ENCODE measurements around the gene GRM8.

The GRM8 gene

DNA sequence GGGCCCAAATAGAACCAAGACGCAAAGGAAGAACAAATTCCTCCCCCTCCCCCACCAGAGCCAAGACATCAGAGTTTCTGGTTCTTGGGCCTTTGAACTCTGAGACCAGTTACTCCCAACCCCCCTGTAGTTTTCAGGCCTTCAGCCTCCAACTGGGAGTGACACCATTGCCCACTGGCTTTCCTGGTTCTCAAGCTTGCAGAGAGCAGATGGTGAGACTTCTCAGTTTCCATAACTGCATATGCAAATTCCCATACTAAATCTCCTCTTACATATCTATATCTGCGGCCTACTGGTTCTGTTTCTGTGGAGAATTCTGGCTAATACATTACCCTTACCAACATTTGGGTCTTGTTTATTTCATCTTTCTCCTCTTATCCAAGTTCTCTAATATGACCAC lies 762.9 kb downstream of the GRM8 start:
- CTCF ChIA-PET = no interaction called here
- DNase-seq (ENCODE audit: extremely low spot score) = no peak
- TF ChIP-seq FOXM1 (IDR thresholded peaks at IDR 0.05; ENCODE audit: borderline replicate concordance) (no peak), NFRKB (IDR thresholded peaks at IDR 0.05) (no peak), ARNT (IDR thresholded peaks at IDR 0.05) (no peak), CTBP1 (IDR thresholded peaks at IDR 0.05; ENCODE audit: borderline replicate concordance) (no peak), L3MBTL2 (conservative IDR thresholded peaks at IDR 0.05) (no peak), ELF4 (IDR thresholded peaks at IDR 0.05) (no peak), FOXK2 (IDR thresholded peaks at IDR 0.05) (no peak), SUZ12 (IDR thresholded peaks at IDR 0.05) (no peak), LEF1 (IDR thresholded peaks at IDR 0.05; ENCODE audit: borderline replicate concordance) (no peak), BHLHE40 (IDR thresholded peaks at IDR 0.05; ENCODE audit: borderline replicate concordance) (no peak), ZNF384 (IDR thresholded peaks at IDR 0.05) (no peak), TARDBP (IDR thresholded peaks at IDR 0.05) (no peak), SP1 (IDR thresholded peaks at IDR 0.05) (no peak), HDGF (IDR thresholded peaks at IDR 0.05; ENCODE audit: borderline replicate concordance) (no peak), FOXA1 (IDR thresholded peaks at IDR 0.05) (no peak)
- TF ChIP-seq, protein P1, sequence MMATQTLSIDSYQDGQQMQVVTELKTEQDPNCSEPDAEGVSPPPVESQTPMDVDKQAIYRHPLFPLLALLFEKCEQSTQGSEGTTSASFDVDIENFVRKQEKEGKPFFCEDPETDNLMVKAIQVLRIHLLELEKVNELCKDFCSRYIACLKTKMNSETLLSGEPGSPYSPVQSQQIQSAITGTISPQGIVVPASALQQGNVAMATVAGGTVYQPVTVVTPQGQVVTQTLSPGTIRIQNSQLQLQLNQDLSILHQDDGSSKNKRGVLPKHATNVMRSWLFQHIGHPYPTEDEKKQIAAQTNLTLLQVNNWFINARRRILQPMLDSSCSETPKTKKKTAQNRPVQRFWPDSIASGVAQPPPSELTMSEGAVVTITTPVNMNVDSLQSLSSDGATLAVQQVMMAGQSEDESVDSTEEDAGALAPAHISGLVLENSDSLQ (IDR thresholded peaks at IDR 0.05) = no peak
- POLR2A ChIA-PET = no interaction called here

DNA sequence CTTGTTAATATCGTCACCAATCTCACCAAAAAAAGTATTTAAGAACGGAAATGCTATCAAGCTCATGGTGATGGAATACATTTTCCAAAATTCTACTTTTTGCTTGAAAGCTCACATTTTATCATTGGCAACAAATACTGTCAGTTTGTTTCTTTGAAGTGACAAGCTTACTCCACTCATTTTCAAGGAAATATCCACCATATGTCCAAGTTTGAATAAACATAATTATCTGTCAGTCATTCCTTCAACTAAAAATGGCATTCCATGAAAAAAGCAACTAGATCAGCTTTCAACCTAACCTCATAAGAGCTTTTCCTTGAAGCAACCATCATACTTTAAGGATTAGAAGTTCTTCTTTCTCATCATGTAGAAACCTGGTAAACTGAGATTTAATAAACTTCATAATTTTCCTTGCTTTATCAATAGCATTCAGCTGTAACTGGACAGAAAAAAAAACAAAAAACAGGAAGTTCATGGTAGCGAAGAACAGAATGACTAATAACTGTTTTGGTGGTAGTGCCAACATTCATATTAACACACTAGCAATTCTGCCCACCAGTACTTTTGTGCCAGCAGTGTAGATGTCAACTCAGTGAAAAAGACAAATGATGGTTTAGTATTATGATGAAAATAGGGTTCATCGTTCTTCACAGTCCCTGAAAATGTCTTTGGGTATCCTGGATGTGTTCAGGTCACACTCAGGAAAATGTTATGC lies 764.9 kb downstream of the GRM8 start:
- POLR2A ChIA-PET = no interaction called here
- TF ChIP-seq HDGF (IDR thresholded peaks at IDR 0.05; ENCODE audit: borderline replicate concordance) = no peak
- no peak for TF ChIP-seq BHLHE40 (IDR thresholded peaks at IDR 0.05; ENCODE audit: borderline replicate concordance)
- no peak for DNase-seq (ENCODE audit: extremely low spot score)
- CTCF ChIA-PET = no interaction called here

DNA sequence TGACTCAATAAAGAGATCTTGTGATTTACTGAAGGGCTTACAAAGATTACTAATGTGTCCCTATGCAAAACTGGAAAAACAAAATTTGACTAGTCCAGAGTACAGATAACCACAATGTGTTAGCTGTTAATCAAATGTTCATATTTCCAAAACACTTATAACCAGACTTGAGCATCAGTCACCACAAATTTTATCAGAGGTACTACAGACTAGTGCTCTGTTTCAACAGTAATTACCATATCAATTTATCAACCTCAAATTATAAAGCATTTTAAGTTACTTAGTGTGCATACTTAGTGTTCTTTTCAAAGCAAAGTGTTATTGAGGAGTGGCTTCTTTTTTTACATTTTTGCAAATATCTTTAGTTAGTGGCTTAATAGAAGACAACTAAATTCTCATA lies 765.9 kb downstream of the GRM8 start:
- TF ChIP-seq SP1 (IDR thresholded peaks at IDR 0.05) = no peak
- TF ChIP-seq CTBP1 (IDR thresholded peaks at IDR 0.05; ENCODE audit: borderline replicate concordance) = no peak
- TF ChIP-seq TARDBP (IDR thresholded peaks at IDR 0.05) = no peak
- TF ChIP-seq, protein P1 (IDR thresholded peaks at IDR 0.05) = no peak
- no peak for TF ChIP-seq SUZ12 (IDR thresholded peaks at IDR 0.05)
- TF ChIP-seq HDGF (IDR thresholded peaks at IDR 0.05; ENCODE audit: borderline replicate concordance) = no peak
- TF ChIP-seq FOXA1 (IDR thresholded peaks at IDR 0.05) = no peak
- no peak for TF ChIP-seq ELF4 (IDR thresholded peaks at IDR 0.05)
- no peak for TF ChIP-seq BHLHE40 (IDR thresholded peaks at IDR 0.05; ENCODE audit: borderline replicate concordance)
- TF ChIP-seq L3MBTL2 (conservative IDR thresholded peaks at IDR 0.05) = no peak
- TF ChIP-seq FOXK2 (IDR thresholded peaks at IDR 0.05) = no peak
- no peak for TF ChIP-seq ARNT (IDR thresholded peaks at IDR 0.05)
- TF ChIP-seq NFRKB (IDR thresholded peaks at IDR 0.05) = no peak
- no peak for TF ChIP-seq LEF1 (IDR thresholded peaks at IDR 0.05; ENCODE audit: borderline replicate concordance)
- no peak for TF ChIP-seq FOXM1 (IDR thresholded peaks at IDR 0.05; ENCODE audit: borderline replicate concordance)
- TF ChIP-seq ZNF384 (IDR thresholded peaks at IDR 0.05) = no peak

DNA sequence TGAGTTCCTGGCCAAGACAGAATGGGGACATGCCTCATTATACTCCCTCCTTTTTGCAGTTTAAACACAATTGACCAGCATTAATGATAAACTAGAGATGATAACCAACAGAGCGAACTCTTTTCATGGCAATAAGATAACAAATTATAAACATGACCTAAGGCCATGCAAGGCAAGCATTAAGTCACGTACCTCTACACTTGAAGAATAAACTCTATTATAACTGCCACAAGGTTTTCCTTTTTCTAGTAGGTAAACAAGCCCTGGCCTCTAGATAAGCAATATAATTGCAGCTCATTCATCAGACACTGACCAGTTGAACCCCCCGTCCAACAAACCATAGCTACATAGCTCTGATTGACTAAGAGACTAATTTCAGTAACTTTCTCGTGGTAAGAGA lies 767.0 kb downstream of the GRM8 start:
- ChIA-PET POLR2A (no interaction called here), CTCF (interaction anchor here (0.6 kb wide), 1 partner anchor 217 kb away, joined by 3 read pairs; no protein-coding TSS in a partner anchor)
- DNase-seq (ENCODE audit: extremely low spot score) = no peak
- no peak for TF ChIP-seq ARNT (IDR thresholded peaks at IDR 0.05)
- no peak for TF ChIP-seq SP1 (IDR thresholded peaks at IDR 0.05)

More for the DNA sequence above, 765.9 kb downstream of the GRM8 start:
- DNase-seq (ENCODE audit: extremely low spot score) = no peak
- ChIA-PET POLR2A (no interaction called here), CTCF (no interaction called here)

DNA sequence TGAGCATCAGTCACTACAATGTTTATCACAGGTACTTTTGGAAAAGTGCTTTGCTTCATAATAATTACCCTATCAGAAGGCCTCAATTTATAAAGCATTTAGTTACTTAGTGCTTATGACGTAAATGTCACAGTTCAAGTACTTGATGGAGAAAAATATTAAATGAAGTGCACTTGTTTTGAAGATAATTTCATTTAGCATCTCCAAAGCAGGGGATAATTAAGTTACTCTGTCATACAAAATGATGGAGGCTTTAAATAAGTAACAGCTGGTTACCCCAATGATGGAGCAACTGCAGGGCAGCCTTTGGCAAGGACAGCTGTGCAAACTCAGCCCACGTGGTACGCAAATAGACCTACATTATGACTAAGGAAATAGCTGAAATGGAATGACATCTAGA lies 768.8 kb downstream of the GRM8 start:
- DNase-seq (ENCODE audit: extremely low spot score) = no peak
- POLR2A ChIA-PET = no interaction called here
- TF ChIP-seq FOXK2 (IDR thresholded peaks at IDR 0.05) (no peak), ZNF384 (IDR thresholded peaks at IDR 0.05) (no peak), L3MBTL2 (conservative IDR thresholded peaks at IDR 0.05) (no peak), SUZ12 (IDR thresholded peaks at IDR 0.05) (no peak), ELF4 (IDR thresholded peaks at IDR 0.05) (no peak)
- CTCF ChIA-PET = no interaction called here

DNA sequence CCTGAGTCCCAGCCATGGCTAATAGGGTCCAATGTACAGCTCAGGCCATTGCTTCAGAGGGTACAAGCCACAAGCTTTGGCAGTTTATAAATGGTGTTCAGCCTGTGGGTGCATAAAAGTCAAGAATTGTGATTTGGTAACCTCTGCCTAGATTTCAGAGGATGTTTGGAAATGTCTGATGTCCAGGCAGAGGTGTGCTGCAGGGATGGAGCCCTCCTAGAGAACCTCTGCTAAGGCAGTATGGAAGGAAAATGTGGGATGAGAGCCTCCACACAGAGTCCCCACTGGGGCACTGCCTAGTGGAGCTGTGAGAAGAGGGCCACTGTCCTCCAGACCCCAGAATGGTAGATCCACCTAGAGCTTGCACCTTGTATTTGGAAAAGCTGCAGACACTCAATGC lies 779.9 kb downstream of the GRM8 start:
- ChIA-PET CTCF (no interaction called here), POLR2A (no interaction called here)
- no peak for DNase-seq (ENCODE audit: extremely low spot score)
- TF ChIP-seq ELF4 (IDR thresholded peaks at IDR 0.05) (no peak), FOXK2 (IDR thresholded peaks at IDR 0.05) (no peak), FOXA1 (IDR thresholded peaks at IDR 0.05) (no peak), HDGF (IDR thresholded peaks at IDR 0.05; ENCODE audit: borderline replicate concordance) (no peak), ZNF384 (IDR thresholded peaks at IDR 0.05) (no peak), L3MBTL2 (conservative IDR thresholded peaks at IDR 0.05) (no peak)
- TF ChIP-seq, protein P1 (IDR thresholded peaks at IDR 0.05) = no peak

DNA sequence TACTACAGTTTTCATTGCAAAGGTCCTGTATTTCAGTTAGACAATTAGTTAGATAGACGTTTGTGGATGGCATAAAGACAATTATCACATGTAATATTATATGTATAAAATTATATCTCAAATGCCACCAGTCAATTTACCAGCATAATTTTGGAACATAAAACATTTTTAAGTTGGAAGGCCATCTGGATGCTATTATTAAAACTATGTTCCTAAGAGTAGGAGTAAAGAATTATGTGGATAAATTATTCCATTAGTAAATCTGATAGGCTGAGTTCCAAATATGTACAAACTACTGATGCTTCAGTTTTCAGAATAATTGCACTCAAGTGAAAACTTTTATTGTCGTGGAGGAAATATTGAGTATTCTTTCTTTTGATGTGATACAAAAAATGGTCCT lies 790.3 kb downstream of the GRM8 start:
- ChIA-PET POLR2A (no interaction called here), CTCF (no interaction called here)
- TF ChIP-seq FOXM1 (IDR thresholded peaks at IDR 0.05; ENCODE audit: borderline replicate concordance) (no peak), NFRKB (IDR thresholded peaks at IDR 0.05) (no peak), ZNF384 (IDR thresholded peaks at IDR 0.05) (no peak), TARDBP (IDR thresholded peaks at IDR 0.05) (no peak), FOXA1 (IDR thresholded peaks at IDR 0.05) (no peak), L3MBTL2 (conservative IDR thresholded peaks at IDR 0.05) (no peak), BHLHE40 (IDR thresholded peaks at IDR 0.05; ENCODE audit: borderline replicate concordance) (no peak), ARNT (IDR thresholded peaks at IDR 0.05) (no peak), SP1 (IDR thresholded peaks at IDR 0.05) (no peak), LEF1 (IDR thresholded peaks at IDR 0.05; ENCODE audit: borderline replicate concordance) (no peak), SUZ12 (IDR thresholded peaks at IDR 0.05) (no peak)
- TF ChIP-seq, protein P1 (IDR thresholded peaks at IDR 0.05) = no peak
- DNase-seq (ENCODE audit: extremely low spot score) = no peak

Data from HEK293T (cell line).